ENCODE results near the gene IMPA2.
"Not testable (repeated sequence)": the region's sequence is repeated elsewhere in the genome, so short reads cannot be mapped to it uniquely, and the experiment has no call there.

IMPA2 gene

GRCh38 chr18:11981192-11981542, at the start of gene IMPA2:
TSS of gene IMPA2 (plus strand) at chr18:11981507. CDS start at chr18:11981670, 163 bp downstream.
- peak in 1 of 2 donors; percentile 88 for DNase-seq (ENCODE audit: low read depth in 2 of 2)

- DNase-seq (ENCODE audit: low read depth in 2 of 2) = no peak
Observed at GRCh38 chr18:11932393-11932792, 48.9 kb upstream of the IMPA2 start.

GRCh38 chr18:11937874-11938478, 43.3 kb upstream of the IMPA2 start:
- peak; percentile 19 to 48 for DNase-seq (ENCODE audit: low read depth in 2 of 2)

- DNase-seq (ENCODE audit: low read depth in 2 of 2) = no peak
Observed at GRCh38 chr18:11940956-11941355, 40.4 kb upstream of the IMPA2 start.

GRCh38 chr18:11943551-11943950, 37.8 kb upstream of the IMPA2 start:
- no peak for DNase-seq (ENCODE audit: low read depth in 2 of 2)

- DNase-seq (ENCODE audit: low read depth in 2 of 2) = no peak
Observed at GRCh38 chr18:11944252-11944651, 37.1 kb upstream of the IMPA2 start.

- no peak for DNase-seq (ENCODE audit: low read depth in 2 of 2)
Observed at GRCh38 chr18:11944786-11945185, 36.5 kb upstream of the IMPA2 start.

GRCh38 chr18:11945834-11946659, 35.3 kb upstream of the IMPA2 start:
- not testable (repeated sequence) for DNase-seq (ENCODE audit: low read depth in 2 of 2)

GRCh38 chr18:11946756-11947155, 34.6 kb upstream of the IMPA2 start:
- no peak for DNase-seq (ENCODE audit: low read depth in 2 of 2)

- peak; percentile 27 to 44 for DNase-seq (ENCODE audit: low read depth in 2 of 2)
Observed at GRCh38 chr18:11947214-11948191, 33.8 kb upstream of the IMPA2 start.

- DNase-seq (ENCODE audit: low read depth in 2 of 2) = no peak
Observed at GRCh38 chr18:11948852-11949523, 32.3 kb upstream of the IMPA2 start.

GRCh38 chr18:11950824-11951223, 30.5 kb upstream of the IMPA2 start:
- no peak for DNase-seq (ENCODE audit: low read depth in 2 of 2)

GRCh38 chr18:11951390-11951851, 29.9 kb upstream of the IMPA2 start:
- no peak for DNase-seq (ENCODE audit: low read depth in 2 of 2)

GRCh38 chr18:11953113-11953512, 28.2 kb upstream of the IMPA2 start:
- no peak for DNase-seq (ENCODE audit: low read depth in 2 of 2)

- no peak for DNase-seq (ENCODE audit: low read depth in 2 of 2)
Observed at GRCh38 chr18:11955239-11956029, 25.9 kb upstream of the IMPA2 start.

- no peak for DNase-seq (ENCODE audit: low read depth in 2 of 2)
Observed at GRCh38 chr18:11956371-11957308, 24.7 kb upstream of the IMPA2 start.

GRCh38 chr18:11957636-11958035, 23.7 kb upstream of the IMPA2 start:
- DNase-seq (ENCODE audit: low read depth in 2 of 2) = no peak

- DNase-seq (ENCODE audit: low read depth in 2 of 2) = not testable (repeated sequence)
Observed at GRCh38 chr18:11959651-11960050, 21.7 kb upstream of the IMPA2 start.

GRCh38 chr18:11960743-11961380, 20.4 kb upstream of the IMPA2 start:
- no peak for DNase-seq (ENCODE audit: low read depth in 2 of 2)
